ENCODE data around the gene NXPH3. TPM values are rescaled to one million over a fixed set of nuclear protein-coding genes. Genes with fewer than 3 reads are reported as not detected.

NXPH3 gene
- total and polyA plus RNA-seq, 2 of the 13 experiments (the other 11 are each of a cell fraction or from before 2014, with no cell fraction given), result 0.04 to 0.58 TPM

DNA sequence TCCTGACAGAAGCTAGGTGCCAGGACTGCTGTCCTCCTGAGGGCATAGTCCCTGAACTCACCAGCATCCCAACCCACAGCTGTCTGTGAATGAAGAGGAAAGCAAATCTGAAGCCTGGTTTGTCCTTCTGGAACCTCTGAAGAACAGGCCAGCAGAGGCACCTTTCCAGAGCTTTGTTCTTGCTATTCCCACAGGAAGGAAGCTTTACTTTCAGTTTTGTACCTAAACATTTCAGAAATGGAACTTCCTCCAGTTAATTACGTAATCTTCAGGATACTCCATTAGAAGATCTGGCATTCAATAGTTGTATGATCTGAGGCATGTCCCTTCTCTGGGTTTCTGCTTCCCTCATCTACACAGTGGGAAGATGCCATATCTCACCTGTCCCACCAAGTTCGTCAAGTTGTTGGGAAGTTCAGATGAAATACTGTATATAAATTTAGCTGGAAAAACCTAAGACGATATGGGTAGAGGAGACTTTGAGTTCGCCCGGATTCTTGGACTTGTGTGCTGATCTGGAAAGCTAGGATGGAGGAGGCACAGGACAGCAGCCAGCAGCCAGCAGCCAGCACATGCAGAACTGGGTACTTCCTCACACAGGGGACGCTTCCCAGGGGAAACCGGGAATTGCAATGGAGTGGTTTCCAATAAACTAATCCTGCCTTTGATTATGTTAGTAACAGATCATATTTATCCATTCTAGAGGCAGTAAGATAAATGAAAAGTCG lies 22.4 kb downstream of the NXPH3 start:
- no peaks in the 10 kb centered on the region for H4K20me1 ChIP-seq (ENCODE audit: insufficient read depth, low read length)
- FAIRE-seq (peak; percentile 50), ATAC-seq (no peak), DNase-seq (ENCODE audit: low spot score) (peak; percentile 23)
- H3K4me3 ChIP-seq (replicated peaks in 1 of 3; ENCODE audit: insufficient read depth in 1 of 3, low read depth in 2 of 3, low read length in 3 of 3), result no peak overlapping the region
- intact Hi-C loops (cut with micrococcal nuclease; ENCODE audit: unreplicated experiment), result loop anchor here (2.0 kb wide), 1 partner anchor 21 kb away; no protein-coding TSS in a partner anchor
- H3K9ac ChIP-seq (ENCODE audit: insufficient read depth, low read depth, low read length), result no peak overlapping the region
- TF ChIP-seq HNRNPH1 (optimal IDR thresholded peaks at IDR 0.05; ENCODE audit: low read depth, low read length) (no peak), STAT5B (CRISPR knock-in tag; IDR thresholded peaks at IDR 0.05) (no peak), RBM22 (optimal IDR thresholded peaks at IDR 0.05; ENCODE audit: low read length) (peak; percentile 18), CEBPB (IDR thresholded peaks at IDR 0.05; ENCODE audit: borderline replicate concordance, low read depth, low read length) (peak; percentile 78), SSRP1 (CRISPR knock-in tag; IDR thresholded peaks at IDR 0.05) (no peak), HNRNPUL1 (IDR thresholded peaks at IDR 0.05; ENCODE audit: low read depth, low read length) (no peak), FOXO1 (CRISPR knock-in tag; IDR thresholded peaks at IDR 0.05) (no peak), RCOR2 (CRISPR knock-in tag; IDR thresholded peaks at IDR 0.05) (no peak), TEAD3 (CRISPR knock-in tag; optimal IDR thresholded peaks at IDR 0.05; ENCODE audit: borderline replicate concordance) (no peak), NR2C2 (CRISPR knock-in tag; IDR thresholded peaks at IDR 0.05; ENCODE audit: borderline replicate concordance) (no peak), CEBPG (CRISPR knock-in tag; IDR thresholded peaks at IDR 0.05) (0 out of 2 replicates have a peak, but pooled peaks have one; percentile 40), ERF (CRISPR knock-in tag; IDR thresholded peaks at IDR 0.05) (0 out of 2 replicates have a peak, but pooled peaks have one; percentile 23), EEA1 (CRISPR knock-in tag; IDR thresholded peaks at IDR 0.05; ENCODE audit: borderline replicate concordance) (no peak), ZNF720 (CRISPR knock-in tag; IDR thresholded peaks at IDR 0.05) (no peak), RFX1 (IDR thresholded peaks at IDR 0.05) (no peak)
- TF ChIP-seq, protein P1, sequence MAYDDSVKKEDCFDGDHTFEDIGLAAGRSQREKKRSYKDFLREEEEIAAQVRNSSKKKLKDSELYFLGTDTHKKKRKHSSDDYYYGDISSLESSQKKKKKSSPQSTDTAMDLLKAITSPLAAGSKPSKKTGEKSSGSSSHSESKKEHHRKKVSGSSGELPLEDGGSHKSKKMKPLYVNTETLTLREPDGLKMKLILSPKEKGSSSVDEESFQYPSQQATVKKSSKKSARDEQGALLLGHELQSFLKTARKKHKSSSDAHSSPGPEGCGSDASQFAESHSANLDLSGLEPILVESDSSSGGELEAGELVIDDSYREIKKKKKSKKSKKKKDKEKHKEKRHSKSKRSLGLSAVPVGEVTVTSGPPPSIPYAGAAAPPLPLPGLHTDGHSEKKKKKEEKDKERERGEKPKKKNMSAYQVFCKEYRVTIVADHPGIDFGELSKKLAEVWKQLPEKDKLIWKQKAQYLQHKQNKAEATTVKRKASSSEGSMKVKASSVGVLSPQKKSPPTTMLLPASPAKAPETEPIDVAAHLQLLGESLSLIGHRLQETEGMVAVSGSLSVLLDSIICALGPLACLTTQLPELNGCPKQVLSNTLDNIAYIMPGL (CRISPR knock-in tag; IDR thresholded peaks at IDR 0.05; ENCODE audit: borderline replicate concordance in 1 of 2, low read depth in 1 of 2), result no peak
- TF ChIP-seq, protein P2, sequence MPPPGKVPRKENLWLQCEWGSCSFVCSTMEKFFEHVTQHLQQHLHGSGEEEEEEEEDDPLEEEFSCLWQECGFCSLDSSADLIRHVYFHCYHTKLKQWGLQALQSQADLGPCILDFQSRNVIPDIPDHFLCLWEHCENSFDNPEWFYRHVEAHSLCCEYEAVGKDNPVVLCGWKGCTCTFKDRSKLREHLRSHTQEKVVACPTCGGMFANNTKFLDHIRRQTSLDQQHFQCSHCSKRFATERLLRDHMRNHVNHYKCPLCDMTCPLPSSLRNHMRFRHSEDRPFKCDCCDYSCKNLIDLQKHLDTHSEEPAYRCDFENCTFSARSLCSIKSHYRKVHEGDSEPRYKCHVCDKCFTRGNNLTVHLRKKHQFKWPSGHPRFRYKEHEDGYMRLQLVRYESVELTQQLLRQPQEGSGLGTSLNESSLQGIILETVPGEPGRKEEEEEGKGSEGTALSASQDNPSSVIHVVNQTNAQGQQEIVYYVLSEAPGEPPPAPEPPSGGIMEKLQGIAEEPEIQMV (CRISPR knock-in tag; IDR thresholded peaks at IDR 0.05; ENCODE audit: low read depth), result no peak
- TF ChIP-seq, protein P3, sequence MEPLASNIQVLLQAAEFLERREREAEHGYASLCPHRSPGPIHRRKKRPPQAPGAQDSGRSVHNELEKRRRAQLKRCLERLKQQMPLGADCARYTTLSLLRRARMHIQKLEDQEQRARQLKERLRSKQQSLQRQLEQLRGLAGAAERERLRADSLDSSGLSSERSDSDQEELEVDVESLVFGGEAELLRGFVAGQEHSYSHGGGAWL (CRISPR knock-in tag; IDR thresholded peaks at IDR 0.05), result no peak
- H3K4me1 ChIP-seq (ENCODE audit: insufficient read depth, low read length), result peaks cover 48% of the 10 kb centered on the region
- ChIA-PET CTCF (ENCODE audit: low intra/inter-chr PET ratio, low total read pairs) (no interaction called here), POLR2A (interaction anchor here (1.2 to 1.9 kb wide), 2 partner anchors 79 to 166 kb away, joined by 5 to 6 read pairs; partner anchors contain the start of gene FAM117A)
- no TSS peak for BruUV-seq (replicated peaks)
- H2AFZ ChIP-seq (ENCODE audit: low read length), result no peak overlapping the region
- no peaks in the 10 kb centered on the region for H3K79me2 ChIP-seq (ENCODE audit: insufficient read depth, low read length)
- H3K9me3 ChIP-seq (ENCODE audit: low read length), result no peaks in the 10 kb centered on the region
- peaks cover 14 to 35% of the 10 kb centered on the region in 2 experiments for H3K36me3 ChIP-seq (replicated peaks in 1 of 2; ENCODE audit: control insufficient read depth in 1 of 2, insufficient read depth in 2 of 2, low read length in 2 of 2)
- no peak overlapping the region for H3K4me2 ChIP-seq (ENCODE audit: low read depth, low read length)
- in situ Hi-C loops (cut with HindIII; ENCODE audit: extremely low pct_ligation_motif_present, low pct_unique_long_range_greater_than_20kb), result no loop called here
- WGBS (ENCODE audit: low lambda C conversion rate), result 91% methylated on average over 8 of the region's 8 CpGs
- no peaks in the 10 kb centered on the region for H3K27me3 ChIP-seq (ENCODE audit: control insufficient read depth in 1 of 2, insufficient read depth in 2 of 2, low read length in 2 of 2)
- H3K27ac ChIP-seq (ENCODE audit: extremely low read length, insufficient read depth, low read length), result peak overlapping the region; percentile 58

Measured in HepG2 (cell line).